CD14-positive monocyte (primary cell): Measurements from ENCODE around the gene CNTN1. TPM values are rescaled to one million over a fixed set of nuclear protein-coding genes. Genes with fewer than 3 reads are reported as not detected.

Experiments
- DNase-seq, 3 donors: peaks; one replicate each; pipeline ENCODE4 v3.0.0-alpha.2; 2011 to 2022
- H2AFZ ChIP-seq: 2 replicates; pipeline ENCODE4 v1.6.0; 2012; ENCODE audit warnings: mild to moderate bottlenecking, low read depth, low read length, inconsistent platforms; ENCODE audit not compliant: insufficient read depth, poor library complexity, severe bottlenecking
- H3K27ac ChIP-seq, 2 donors: 1 replicate in 1 of 2; 2 replicates in 1 of 2; pipeline ENCODE4 v1.5.1; 2012 to 2013; ENCODE audit warnings: low read length in 2 of 2, control low read depth in 1 of 2, inconsistent platforms in 1 of 2, low read depth in 1 of 2, mild to moderate bottlenecking in 1 of 2
- H3K27me3 ChIP-seq, 2 donors: one replicate each; pipeline versions ENCODE4 v1.6.0 to v1.6.1; 2011 to 2013; ENCODE audit warnings: low read length in 2 of 2; ENCODE audit not compliant: control insufficient read depth in 2 of 2, insufficient read depth in 2 of 2
- H3K36me3 ChIP-seq, 2 donors: replicated peaks in 1 of 2; 1 replicate in 1 of 2; 2 replicates in 1 of 2; pipeline versions ENCODE4 v1.5.1 to v1.6.1; 2012 to 2013; ENCODE audit warnings: low read length in 2 of 2, control low read depth in 1 of 2, inconsistent platforms in 1 of 2, mild to moderate bottlenecking in 1 of 2; ENCODE audit not compliant: insufficient read depth in 2 of 2, control insufficient read depth in 1 of 2
- H3K4me1 ChIP-seq, 2 donors: 1 replicate in 1 of 2; 2 replicates in 1 of 2; pipeline versions ENCODE4 v1.5.1 to v1.6.1; 2012 to 2013; ENCODE audit warnings: low read length in 2 of 2, control low read depth in 1 of 2, inconsistent platforms in 1 of 2, mild to moderate bottlenecking in 1 of 2, moderate library complexity in 1 of 2; ENCODE audit not compliant: insufficient read depth in 2 of 2, control insufficient read depth in 1 of 2
- H3K4me2 ChIP-seq: replicated peaks from 2 replicates; pipeline ENCODE3; 2012; ENCODE audit warnings: low read length, moderate library complexity, mild to moderate bottlenecking; ENCODE audit not compliant: poor library complexity, severe bottlenecking; ENCODE audit errors: extremely low read depth
- H3K4me3 ChIP-seq, 3 experiments: fragments of 200-600 bp in 1 of 3; sonication (generic) in 1 of 3; replicated peaks in 1 of 3; 1 replicate in 2 of 3; 2 replicates in 1 of 3; pipeline ENCODE4 v1.5.1; 2011 to 2013; ENCODE audit warnings: low read length in 3 of 3, mild to moderate bottlenecking in 3 of 3, control low read depth in 2 of 3, low read depth in 2 of 3, inconsistent platforms in 1 of 3, moderate library complexity in 1 of 3
- H3K79me2 ChIP-seq: 2 replicates; pipeline ENCODE4 v1.6.0; 2012; ENCODE audit warnings: mild to moderate bottlenecking, control low read depth, inconsistent platforms, low read length, moderate library complexity; ENCODE audit not compliant: insufficient read depth
- H3K9ac ChIP-seq: 2 replicates; pipeline ENCODE4 v1.6.0; 2017; ENCODE audit warnings: low read length, mild to moderate bottlenecking; ENCODE audit not compliant: insufficient read depth, poor library complexity, severe bottlenecking
- H3K9me3 ChIP-seq, 2 donors: replicated peaks in 1 of 2; 1 replicate in 1 of 2; 2 replicates in 1 of 2; pipeline versions ENCODE4 v1.5.1 to v1.6.1; 2012 to 2013; ENCODE audit warnings: low read length in 2 of 2, control low read depth in 1 of 2; ENCODE audit not compliant: control insufficient read depth in 1 of 2, insufficient read depth in 1 of 2
- H4K20me1 ChIP-seq: 2 replicates; pipeline ENCODE4 v1.6.0; 2012; ENCODE audit warnings: mild to moderate bottlenecking, low read length, control low read depth, moderate library complexity; ENCODE audit not compliant: insufficient read depth
- H3K27ac Mint-ChIP-seq, 7 donors: one replicate each; pipeline ENCODE4 v1.8.0; 2020; ENCODE audit warnings: mild to moderate bottlenecking in 7 of 7, mixed read lengths in 7 of 7, moderate library complexity in 6 of 7, inconsistent platforms in 2 of 7
- H3K27me3 Mint-ChIP-seq, 3 donors: one replicate each; pipeline ENCODE4 v1.8.0; 2021 to 2022; ENCODE audit warnings: low read depth in 3 of 3, mild to moderate bottlenecking in 3 of 3, mixed read lengths in 3 of 3, moderate library complexity in 3 of 3, inconsistent platforms in 1 of 3
- H3K36me3 Mint-ChIP-seq, 2 donors: one replicate each; pipeline ENCODE4 v1.8.0; 2020; ENCODE audit warnings: mixed read lengths in 2 of 2, inconsistent platforms in 1 of 2, mild to moderate bottlenecking in 1 of 2
- H3K4me1 Mint-ChIP-seq: one replicate; pipeline ENCODE4 v1.8.0; 2020; ENCODE audit warnings: mild to moderate bottlenecking, mixed read lengths
- H3K4me3 Mint-ChIP-seq, 2 donors: one replicate each; pipeline ENCODE4 v1.8.0; 2020; ENCODE audit warnings: mild to moderate bottlenecking in 2 of 2, mixed read lengths in 2 of 2, moderate library complexity in 1 of 2
- H3K9me3 Mint-ChIP-seq, 7 donors: one replicate each; pipeline ENCODE4 v1.8.0; 2020 to 2022; ENCODE audit warnings: mixed read lengths in 7 of 7, mild to moderate bottlenecking in 6 of 7, moderate library complexity in 6 of 7, inconsistent platforms in 2 of 7
- WGBS: methylation state at CpG from one replicate; pipeline ENCODE4 v1.1.5; 2013; ENCODE audit warnings: missing lambda C conversion rate; ENCODE audit not compliant: insufficient coverage; 5-methylcytosine and 5-hydroxymethylcytosine counted together
- intact Hi-C, 2 donors: fragments of 100-400 bp; cut with micrococcal nuclease; formaldehyde crosslinking; loops; one replicate each; pipeline versions ENCODE4 v1.15.0 to v1.15.1; 2023
- polyA plus RNA-seq, 3 donors: library from polyadenylated mRNA; depleted of rRNA in 1 of 3; unstranded in 2 of 3; stranded (reverse) in 1 of 3; fragments of 300-500 nt in 2 of 3; fragments of >200 nt in 1 of 3; fragmentation: Illumina TruSeq in 2 of 3; gene quantifications; 1 replicate in 2 of 3; 2 replicates in 1 of 3; pipeline ENCODE4 v1.2.3, GENCODE V29; 2012 to 2021
- TF ChIP-seq, protein P1 (sequence below): fragments of 200-600 bp; IDR thresholded peaks from one replicate; pipeline ENCODE4 v1.8.0; 2022; ENCODE audit warnings: antibody characterized with exemption, mild to moderate bottlenecking

CNTN1 gene
- polyA plus RNA-seq, 3 donors: not detected

DNA sequence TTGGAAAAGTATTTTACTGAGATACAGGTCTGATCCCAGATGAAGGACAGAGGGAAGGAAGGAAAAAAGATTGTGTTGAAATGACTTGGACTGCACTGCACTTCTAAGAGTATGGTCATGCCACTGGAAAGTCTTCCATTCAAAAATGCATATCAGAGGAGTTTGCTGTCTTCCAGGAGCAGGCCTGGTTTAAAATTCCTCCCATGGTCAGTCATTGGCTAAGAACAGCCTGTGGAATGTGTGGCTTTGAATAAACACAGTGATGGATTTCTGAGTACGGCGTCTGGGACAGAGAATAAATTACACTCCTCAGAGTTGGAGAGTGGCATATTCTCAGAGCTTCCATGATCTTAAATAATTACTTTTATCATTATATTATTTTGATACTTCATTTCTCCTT, 250.1 kb downstream of the CNTN1 start:
- Histone ChIP-seq H3K4me3 (no peak overlapping the region), H4K20me1 (no peaks in the 10 kb centered on the region), H3K4me1 (no peaks in the 10 kb centered on the region), H3K36me3 (no peaks in the 10 kb centered on the region), H3K4me2 (no peak overlapping the region), H3K9ac (no peak overlapping the region), H3K79me2 (no peaks in the 10 kb centered on the region), H3K9me3 (no peaks in the 10 kb centered on the region), H3K27me3 (no peaks in the 10 kb centered on the region), H3K27ac (no peak overlapping the region), H2AFZ (no peak overlapping the region)
- Mint-ChIP-seq H3K27ac (no peak overlapping the region), H3K9me3 (no peaks in the 10 kb centered on the region), H3K4me1 (no peaks in the 10 kb centered on the region), H3K27me3 (peaks cover 0 to 3% (median 0%) of the 10 kb centered on the region in 3 donors), H3K36me3 (no peaks in the 10 kb centered on the region), H3K4me3 (no peak overlapping the region)
- no CpG with 5 or more reads among the region's 2 CpGs for whole genome bisulfite sequencing
- intact Hi-C loops: no loop called here
- TF ChIP-seq, protein P1, sequence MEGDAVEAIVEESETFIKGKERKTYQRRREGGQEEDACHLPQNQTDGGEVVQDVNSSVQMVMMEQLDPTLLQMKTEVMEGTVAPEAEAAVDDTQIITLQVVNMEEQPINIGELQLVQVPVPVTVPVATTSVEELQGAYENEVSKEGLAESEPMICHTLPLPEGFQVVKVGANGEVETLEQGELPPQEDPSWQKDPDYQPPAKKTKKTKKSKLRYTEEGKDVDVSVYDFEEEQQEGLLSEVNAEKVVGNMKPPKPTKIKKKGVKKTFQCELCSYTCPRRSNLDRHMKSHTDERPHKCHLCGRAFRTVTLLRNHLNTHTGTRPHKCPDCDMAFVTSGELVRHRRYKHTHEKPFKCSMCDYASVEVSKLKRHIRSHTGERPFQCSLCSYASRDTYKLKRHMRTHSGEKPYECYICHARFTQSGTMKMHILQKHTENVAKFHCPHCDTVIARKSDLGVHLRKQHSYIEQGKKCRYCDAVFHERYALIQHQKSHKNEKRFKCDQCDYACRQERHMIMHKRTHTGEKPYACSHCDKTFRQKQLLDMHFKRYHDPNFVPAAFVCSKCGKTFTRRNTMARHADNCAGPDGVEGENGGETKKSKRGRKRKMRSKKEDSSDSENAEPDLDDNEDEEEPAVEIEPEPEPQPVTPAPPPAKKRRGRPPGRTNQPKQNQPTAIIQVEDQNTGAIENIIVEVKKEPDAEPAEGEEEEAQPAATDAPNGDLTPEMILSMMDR: no peak
- DNase-seq: no peak

DNA sequence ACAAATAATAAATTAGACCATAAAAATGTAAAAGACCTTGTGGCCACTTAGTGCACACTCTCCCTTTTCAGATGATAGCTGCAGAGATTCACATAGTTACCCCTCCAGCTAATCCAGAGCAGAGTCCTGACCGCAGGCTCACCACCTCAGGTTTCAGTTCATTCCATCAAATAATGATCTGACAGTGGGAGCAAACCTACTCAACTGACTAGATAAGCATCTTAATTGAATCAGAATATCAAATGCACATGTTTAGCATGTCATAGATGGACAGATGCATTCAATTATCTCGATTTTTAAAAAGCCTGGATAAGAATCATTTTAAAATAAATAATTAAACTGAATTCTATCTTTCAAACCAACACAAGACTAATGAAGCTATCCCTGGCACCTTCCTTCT, 253.5 kb downstream of the CNTN1 start:
- no peaks in the 10 kb centered on the region for H4K20me1 ChIP-seq
- Mint-ChIP-seq H3K4me3 (no peak overlapping the region), H3K4me1 (no peaks in the 10 kb centered on the region), H3K27me3 (no peaks in the 10 kb centered on the region), H3K27ac (no peak overlapping the region), H3K9me3 (no peaks in the 10 kb centered on the region), H3K36me3 (no peaks in the 10 kb centered on the region)
- H3K27me3 ChIP-seq: no peaks in the 10 kb centered on the region
- H3K9ac ChIP-seq: no peak overlapping the region
- H3K4me2 ChIP-seq: no peak overlapping the region
- no peak overlapping the region for H2AFZ ChIP-seq
- no peaks in the 10 kb centered on the region for H3K9me3 ChIP-seq
- TF ChIP-seq, protein P1: no peak
- H3K27ac ChIP-seq: no peak overlapping the region
- intact Hi-C loops: no loop called here
- no peak overlapping the region for H3K4me3 ChIP-seq
- no peaks in the 10 kb centered on the region for H3K36me3 ChIP-seq
- 100% methylated on average over 1 of the region's 2 CpGs for WGBS
- no peaks in the 10 kb centered on the region for H3K4me1 ChIP-seq
- no peak for DNase-seq
- no peaks in the 10 kb centered on the region for H3K79me2 ChIP-seq
